Activated CD4-positive, alpha-beta T cell treated with anti-CD3 and anti-CD28 coated beads, Interleukin-2, Interleukin-4, amounts not matched to agents 100 ng/mL and 50 ng/mL, durations not matched to agents 16 hours and 8 hours (primary cell): ENCODE results near the gene CCDC27.

Experiments used
- DNase-seq: peaks from one replicate; pipeline ENCODE4 v3.0.0-alpha.2; 2020; ENCODE audit warnings: low spot score

Gene CCDC27

GRCh38 chr1:3752400-3752945 is at the start of gene CCDC27:
Gene CCDC27 (plus strand): TSS chr1:3752450. CDS start chr1:3752482, 32 bp downstream.
- no peak for DNase-seq

GRCh38 chr1:3702528-3702927 is 49.7 kb upstream of the CCDC27 start:
- DNase-seq, result no peak

GRCh38 chr1:3702990-3703728 is 49.1 kb upstream of the CCDC27 start:
- no peak for DNase-seq

GRCh38 chr1:3703786-3704371 is 48.4 kb upstream of the CCDC27 start:
- no peak for DNase-seq

GRCh38 chr1:3705341-3705950 is 46.8 kb upstream of the CCDC27 start:
- no peak for DNase-seq

- DNase-seq, result no peak
Measured at GRCh38 chr1:3706651-3707297, 45.5 kb upstream of the CCDC27 start.

GRCh38 chr1:3707298-3707938 is 44.8 kb upstream of the CCDC27 start:
- DNase-seq, result no peak

GRCh38 chr1:3707939-3708328 is 44.3 kb upstream of the CCDC27 start:
- DNase-seq, result no peak

GRCh38 chr1:3708791-3709190 is 43.5 kb upstream of the CCDC27 start:
- no peak for DNase-seq

- DNase-seq, result no peak
Measured at GRCh38 chr1:3710251-3710650, 42.0 kb upstream of the CCDC27 start.

- no peak for DNase-seq
Measured at GRCh38 chr1:3711381-3711779, 40.9 kb upstream of the CCDC27 start.

GRCh38 chr1:3711780-3712451 is 40.3 kb upstream of the CCDC27 start:
- DNase-seq, result no peak

GRCh38 chr1:3712573-3713535 is 39.4 kb upstream of the CCDC27 start:
- no peak for DNase-seq

- DNase-seq, result no peak
Measured at GRCh38 chr1:3713840-3714239, 38.4 kb upstream of the CCDC27 start.

GRCh38 chr1:3714284-3714741 is 37.9 kb upstream of the CCDC27 start:
- DNase-seq, result no peak

GRCh38 chr1:3714814-3715213 is 37.4 kb upstream of the CCDC27 start:
- DNase-seq, result no peak

GRCh38 chr1:3716351-3716750 is 35.9 kb upstream of the CCDC27 start:
- DNase-seq, result no peak

GRCh38 chr1:3717041-3717714 is 35.1 kb upstream of the CCDC27 start:
- DNase-seq, result no peak

- no peak for DNase-seq
Measured at GRCh38 chr1:3717715-3718601, 34.3 kb upstream of the CCDC27 start.
